B cell (primary cell): ENCODE results near the gene NR0B2. TPM values are rescaled to one million over a fixed set of nuclear protein-coding genes. Genes with fewer than 3 reads are reported as not detected.

ENCODE experiments used
- ATAC-seq: fragments of 200-7000 bp; cut with Tn5 transposase; one replicate; pipeline ENCODE4 v1.10.0; 2021; ENCODE audit warnings: low read depth, mild to moderate bottlenecking, moderate number of reproducible peaks, moderate library complexity
- CTCF ChIA-PET: fragments of 350-600 bp; sonication (Branson Sonifier 250); formaldehyde crosslinking; loops from one replicate; lab custom pipeline; 2021; ENCODE audit warnings: antibody characterized with exemption, inconsistent platforms; lab: Charles Lee
- POLR2A ChIA-PET: fragments of 350-600 bp; sonication (Branson Sonifier 250); formaldehyde crosslinking; loops from one replicate; lab custom pipeline; 2021; ENCODE audit warnings: antibody characterized with exemption; lab: Charles Lee
- DNase-seq: peaks from one replicate; pipeline ENCODE4 v3.0.0; 2013
- H2AFZ ChIP-seq: 2 replicates; pipeline ENCODE4 v1.6.1; 2012; ENCODE audit warnings: mild to moderate bottlenecking, low read depth, low read length; ENCODE audit not compliant: insufficient read depth, poor library complexity, severe bottlenecking
- H3K27ac ChIP-seq, 2 donors: 1 replicate in 1 of 2; 2 replicates in 1 of 2; pipeline ENCODE4 v1.5.1; 2012 to 2013; ENCODE audit warnings: low read length in 2 of 2, mild to moderate bottlenecking in 2 of 2, moderate library complexity in 1 of 2
- H3K27me3 ChIP-seq, 4 experiments: fragments of 200-600 bp in 1 of 4; sonication (generic) in 1 of 4; replicated peaks in 1 of 4; 1 replicate in 2 of 4; 2 replicates in 2 of 4; pipeline versions ENCODE4 v1.6.1 to v1.7.0; 2013 to 2016; ENCODE audit warnings: low read length in 3 of 4, mild to moderate bottlenecking in 2 of 4, mixed read lengths in 1 of 4, moderate library complexity in 1 of 4; ENCODE audit not compliant: insufficient read depth in 4 of 4, control insufficient read depth in 3 of 4; ENCODE audit errors: control extremely low read depth in 1 of 4
- H3K36me3 ChIP-seq, 2 experiments: replicated peaks in 1 of 2; 1 replicate in 1 of 2; 2 replicates in 1 of 2; pipeline versions ENCODE4 v1.6.1 to v1.7.1; 2013; ENCODE audit warnings: low read length in 1 of 2; ENCODE audit not compliant: insufficient read depth in 2 of 2, control insufficient read depth in 1 of 2; ENCODE audit errors: control extremely low read depth in 1 of 2, extremely low read depth in 1 of 2
- H3K4me1 ChIP-seq, 2 donors: fragments of 200-600 bp in 1 of 2; sonication (generic) in 1 of 2; 1 replicate in 1 of 2; 2 replicates in 1 of 2; pipeline versions ENCODE4 v1.5.1 to v1.6.1; 2013 to 2017; ENCODE audit warnings: low read length in 2 of 2; ENCODE audit not compliant: control insufficient read depth in 2 of 2, insufficient read depth in 2 of 2
- H3K4me2 ChIP-seq: replicated peaks from 2 replicates; pipeline ENCODE3; 2012; ENCODE audit warnings: mild to moderate bottlenecking, low read depth, low read length; ENCODE audit not compliant: poor library complexity, severe bottlenecking
- H3K4me3 ChIP-seq, 5 experiments: fragments of 200-600 bp in 1 of 5; sonication (generic) in 1 of 5; 1 replicate in 3 of 5; 2 replicates in 2 of 5; pipeline versions ENCODE4 v1.5.1 to v1.7.0; 2011 to 2016; ENCODE audit warnings: low read length in 4 of 5, mild to moderate bottlenecking in 4 of 5, low read depth in 2 of 5, control low read depth in 1 of 5, moderate library complexity in 1 of 5; ENCODE audit not compliant: insufficient read depth in 1 of 5; ENCODE audit errors: control extremely low read depth in 1 of 5, extremely low read depth in 1 of 5
- H3K79me2 ChIP-seq: fragments of 200-600 bp; sonication (generic); one replicate; pipeline ENCODE4 v1.6.0; 2016; ENCODE audit warnings: low read length; ENCODE audit not compliant: control insufficient read depth, insufficient read depth
- H3K9ac ChIP-seq: fragments of 200-600 bp; sonication (generic); 2 replicates; pipeline ENCODE4 v1.6.1; 2017; ENCODE audit warnings: mild to moderate bottlenecking, low read length, moderate library complexity
- H3K9me3 ChIP-seq, 3 donors: one replicate each; pipeline versions ENCODE4 v1.6.1 to v1.7.1; 2013; ENCODE audit warnings: low read length in 2 of 3; ENCODE audit not compliant: control insufficient read depth in 2 of 3, insufficient read depth in 1 of 3; ENCODE audit errors: control extremely low read depth in 1 of 3
- H4K20me1 ChIP-seq: 2 replicates; pipeline ENCODE4 v1.6.0; 2012; ENCODE audit warnings: mild to moderate bottlenecking, low read length; ENCODE audit not compliant: insufficient read depth, control insufficient read depth, poor library complexity, severe bottlenecking
- H3K27ac Mint-ChIP-seq: one replicate; pipeline ENCODE4 v1.8.0; 2021; ENCODE audit warnings: mixed read lengths
- H3K27me3 Mint-ChIP-seq: one replicate; pipeline ENCODE4 v1.8.0; 2021; ENCODE audit warnings: mixed read lengths
- H3K4me1 Mint-ChIP-seq: one replicate; pipeline ENCODE4 v1.8.0; 2021; ENCODE audit warnings: mixed read lengths
- H3K4me3 Mint-ChIP-seq: one replicate; pipeline ENCODE4 v1.8.0; 2021; ENCODE audit warnings: mixed read lengths
- H3K9me3 Mint-ChIP-seq: one replicate; pipeline ENCODE4 v1.8.0; 2022; ENCODE audit warnings: mixed read lengths; ENCODE audit not compliant: insufficient read depth
- CTCF ChIP-seq: fragments of 200-600 bp; IDR thresholded peaks from one replicate; pipeline ENCODE4 v1.8.0; 2022; ENCODE audit warnings: antibody characterized with exemption, mild to moderate bottlenecking
- EZH2 ChIP-seq: IDR thresholded peaks from 2 replicates; pipeline ENCODE4 v1.6.1; 2012; ENCODE audit warnings: borderline replicate concordance, low read depth, mild to moderate bottlenecking, moderate library complexity, low read length; ENCODE audit not compliant: insufficient read depth, poor library complexity, severe bottlenecking
- WGBS: methylation state at CpG from one replicate; pipeline ENCODE4 v1.1.5; 2013; ENCODE audit warnings: missing lambda C conversion rate; ENCODE audit not compliant: insufficient coverage; 5-methylcytosine and 5-hydroxymethylcytosine counted together
- intact Hi-C: fragments of 100-400 bp; cut with micrococcal nuclease; formaldehyde crosslinking; loops from one replicate; pipeline ENCODE4 v1.10.0; 2022
- polyA plus RNA-seq: library from polyadenylated mRNA; depleted of rRNA; stranded (reverse); fragments of >200 nt; gene quantifications from 2 replicates; pipeline ENCODE4 v1.2.3, GENCODE V29; 2012
- total RNA-seq, 2 donors: library from RNA; stranded (reverse); fragments of 120-200 nt in 1 of 2; gene quantifications; 1 replicate in 1 of 2; 2 replicates in 1 of 2; pipeline versions ENCODE4 v1.2.3 to v1.2.4, GENCODE V29; 2013 to 2022

The NR0B2 gene
- total and polyA plus RNA-seq, 2 donors (not counting 1 experiment from before 2014, with no cell fraction given): not detected

DNA sequence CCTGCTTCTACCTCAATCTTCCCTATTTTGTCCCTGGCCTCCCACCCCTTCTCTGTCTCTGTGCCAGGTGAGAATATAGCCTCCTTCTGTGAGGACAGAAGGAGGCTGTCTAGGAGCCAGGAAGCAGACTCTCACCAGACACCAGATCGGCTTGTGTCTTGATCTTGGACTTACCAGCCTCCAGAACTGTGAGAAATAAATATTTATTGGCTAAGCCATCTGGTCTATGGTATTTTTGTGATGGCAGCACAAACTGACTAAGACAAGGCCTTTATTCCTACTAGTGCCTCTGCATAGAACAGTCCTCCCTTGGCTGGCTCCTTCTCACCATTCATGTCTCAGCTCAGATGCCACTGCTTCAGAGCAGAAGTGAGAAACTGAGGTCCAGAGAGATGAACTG, 25.5 kb downstream of the NR0B2 start:
- peaks cover 24% of the 10 kb centered on the region for H4K20me1 ChIP-seq
- Mint-ChIP-seq H3K4me3 (peak overlapping the region; percentile 96), H3K27me3 (no peaks in the 10 kb centered on the region), H3K27ac (peak overlapping the region; percentile 95), H3K9me3 (no peaks in the 10 kb centered on the region), H3K4me1 (peaks cover 33% of the 10 kb centered on the region)
- peaks cover 0 to 3% (median 0%) of the 10 kb centered on the region in 3 donors for H3K9me3 ChIP-seq
- no peak for TF ChIP-seq CTCF
- no peak for TF ChIP-seq EZH2
- H3K79me2 ChIP-seq: peaks cover 46% of the 10 kb centered on the region
- H3K4me1 ChIP-seq: peaks cover 15 to 21% of the 10 kb centered on the region in 2 donors
- no peak overlapping the region for H3K27ac ChIP-seq
- no peak overlapping the region for H3K9ac ChIP-seq
- ChIA-PET CTCF (interaction anchor here (1.0 to 2.8 kb wide), 9 partner anchors 11 to 346 kb away, joined by 3 to 14 read pairs (median 6); partner anchors contain the start of gene GPATCH3), POLR2A (interaction anchor here (0.7 to 3.3 kb wide), 2 partner anchors 23 to 210 kb away, joined by 3 to 26 read pairs; no protein-coding TSS in a partner anchor)
- ATAC-seq (no peak), DNase-seq (no peak)
- no peak overlapping the region for H3K4me3 ChIP-seq
- peaks cover 15 to 54% of the 10 kb centered on the region in 2 experiments for H3K36me3 ChIP-seq
- H2AFZ ChIP-seq: no peak overlapping the region
- H3K27me3 ChIP-seq: no peaks in the 10 kb centered on the region
- no peak overlapping the region for H3K4me2 ChIP-seq
- no CpG with 5 or more reads among the region's 1 CpG for WGBS
- intact Hi-C loops: no loop called here

DNA sequence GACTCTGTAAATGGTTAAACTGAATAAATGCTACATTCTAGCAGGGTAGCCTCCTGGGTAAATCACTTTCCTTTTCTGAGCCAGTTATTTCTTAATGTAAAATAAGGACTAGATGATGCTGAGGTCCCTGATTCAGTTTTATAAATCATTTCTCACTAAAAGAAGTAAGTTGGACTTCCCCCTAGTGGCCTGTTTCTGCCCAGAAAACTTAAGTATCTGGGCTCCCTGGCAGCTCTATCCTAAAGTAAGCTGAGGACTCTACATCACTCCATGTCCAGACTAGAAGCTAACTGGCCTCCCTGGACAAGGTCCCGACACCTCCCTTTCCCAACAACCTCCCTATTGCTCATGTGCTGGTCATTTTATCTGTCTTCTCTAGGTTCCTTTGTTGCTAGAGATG, 26.6 kb downstream of the NR0B2 start:
- DNase-seq: peak; percentile 45
- intact Hi-C loops: no loop called here
- H3K4me2 ChIP-seq: no peak overlapping the region

More for the DNA sequence above, 26.6 kb downstream of the NR0B2 start:
- H3K9ac ChIP-seq: no peak overlapping the region
- ATAC-seq: no peak
- Mint-ChIP-seq H3K9me3 (no peaks in the 10 kb centered on the region), H3K27me3 (no peaks in the 10 kb centered on the region), H3K27ac (peak overlapping the region; percentile 60), H3K4me1 (peaks cover 33% of the 10 kb centered on the region), H3K4me3 (peak overlapping the region; percentile 47)
- no peaks in the 10 kb centered on the region for H3K27me3 ChIP-seq
- peaks cover 15 to 21% of the 10 kb centered on the region in 2 donors for H3K4me1 ChIP-seq
- H3K36me3 ChIP-seq: peaks cover 21 to 54% of the 10 kb centered on the region in 2 experiments
- CTCF ChIA-PET: interaction anchor here (0.6 to 2.7 kb wide), 11 partner anchors 8 to 1723 kb away, joined by 3 to 9 read pairs (median 4); partner anchors contain the start of gene GPATCH3
- no CpG with 5 or more reads among the region's 1 CpG for WGBS
- no peak overlapping the region for H3K27ac ChIP-seq
- no peak overlapping the region for H3K4me3 ChIP-seq
- POLR2A ChIA-PET: interaction anchor here (0.6 to 1.3 kb wide), 3 partner anchors 13 to 35 kb away, joined by 3 to 7 read pairs (median 3); partner anchors contain the start of genes GPATCH3 and NUDC
- peaks cover 0 to 3% (median 0%) of the 10 kb centered on the region in 3 donors for H3K9me3 ChIP-seq
- H2AFZ ChIP-seq: no peak overlapping the region
- H4K20me1 ChIP-seq: peaks cover 27% of the 10 kb centered on the region
- TF ChIP-seq CTCF: peak; percentile 39
- TF ChIP-seq EZH2: no peak
- H3K79me2 ChIP-seq: peaks cover 54% of the 10 kb centered on the region
